Activated CD8-positive, alpha-beta memory T cell treated with anti-CD3 and anti-CD28 coated beads, Interleukin-2, amount 50 U/mL, for 4 hours (primary cell): ENCODE data around the gene ABCA12.

Experiments used
- DNase-seq: peaks from one replicate; pipeline ENCODE4 v3.0.0-alpha.2; 2020

Gene ABCA12

DNA sequence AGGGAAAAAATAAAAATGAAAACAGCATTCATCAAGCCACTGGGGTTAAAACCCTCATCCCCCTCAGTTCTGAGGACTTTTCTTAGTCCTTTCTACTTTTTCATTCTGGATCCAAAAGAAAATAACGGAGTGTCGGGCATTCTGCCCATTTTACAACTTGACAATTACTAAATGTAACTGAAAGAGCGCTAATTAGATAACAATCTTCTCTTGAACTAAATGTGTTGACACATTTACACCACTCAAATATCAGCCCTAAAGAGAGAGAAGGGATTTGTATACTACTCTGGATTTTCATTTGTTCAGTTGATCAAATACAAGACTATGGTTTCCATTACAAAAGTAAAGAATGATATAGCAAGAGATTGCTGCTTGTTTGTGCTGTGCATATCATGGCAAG is 27.5 kb downstream of the ABCA12 start:
- DNase-seq: no peak

DNA sequence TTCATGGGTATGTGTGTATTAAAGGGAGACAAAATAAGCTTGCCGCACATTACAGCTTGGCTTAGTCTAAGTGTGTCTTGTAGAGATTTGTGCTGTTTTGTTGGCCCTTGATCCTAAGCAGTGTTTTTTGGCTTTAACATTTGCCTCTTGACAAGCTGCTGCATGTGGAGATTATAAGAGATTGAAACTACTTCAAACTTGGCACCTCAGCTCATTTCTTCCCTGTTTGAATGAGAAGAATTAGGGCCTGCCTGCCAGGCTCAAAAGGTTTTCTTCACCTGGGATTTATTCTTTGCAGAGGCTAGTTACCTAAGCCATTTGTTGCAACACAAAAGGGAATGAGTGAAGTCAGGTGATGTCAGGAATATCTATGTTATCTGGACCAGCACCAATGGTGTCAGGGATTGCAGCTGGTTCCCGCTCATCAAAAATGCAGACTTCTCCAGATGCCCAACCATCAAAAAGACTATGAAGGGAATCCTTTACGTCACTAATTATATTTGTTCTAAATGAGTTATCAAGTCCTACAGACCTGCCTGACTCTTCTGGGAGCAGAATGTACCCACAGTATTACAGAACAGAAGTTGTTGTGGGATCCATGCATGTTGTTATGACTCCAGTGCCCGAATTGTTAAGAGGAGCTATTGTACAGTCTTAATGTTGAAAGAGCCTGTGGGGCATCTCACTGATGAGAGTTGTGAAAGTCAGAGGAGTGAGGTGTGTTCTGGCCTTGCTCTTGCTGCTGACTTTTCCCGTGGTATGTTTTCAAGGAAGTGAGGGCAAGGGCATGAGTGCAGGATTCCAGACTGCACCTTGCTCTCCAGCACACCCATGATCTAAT is 31.0 kb downstream of the ABCA12 start:
- no peak for DNase-seq

DNA sequence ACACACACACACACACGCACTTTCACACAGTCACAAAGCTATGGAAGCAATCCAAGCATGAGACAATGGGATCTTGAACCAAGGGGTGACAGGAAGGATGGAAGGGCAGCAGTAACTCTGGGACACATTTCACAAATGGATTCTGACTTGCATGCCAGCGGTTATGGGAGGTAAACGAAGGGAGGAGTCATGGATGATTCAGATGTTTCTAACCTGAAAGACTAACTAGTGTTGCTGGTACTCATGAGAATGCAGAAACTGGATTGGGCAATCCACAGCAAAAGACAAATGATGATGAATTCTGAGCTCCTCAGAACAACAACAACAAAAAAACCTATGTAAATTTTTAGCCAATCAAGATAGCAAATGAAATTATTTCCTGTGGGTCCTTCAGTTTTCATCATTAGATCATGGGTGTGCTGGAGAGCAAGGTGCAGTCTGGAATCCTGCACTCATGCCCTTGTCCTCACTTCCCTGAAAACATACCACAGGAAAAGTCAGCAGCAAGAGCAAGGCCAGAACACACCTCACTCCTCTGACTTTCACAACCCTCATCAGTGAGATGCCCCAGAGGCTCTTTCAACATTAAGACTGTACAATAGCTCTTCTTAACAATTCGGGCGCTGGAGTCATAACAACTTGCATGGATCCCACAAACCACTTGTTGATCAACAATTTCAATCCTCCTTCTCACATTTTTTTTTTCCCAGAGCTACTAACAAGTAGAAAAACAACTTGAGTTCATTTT is 32.6 kb downstream of the ABCA12 start:
- no peak for DNase-seq

DNA sequence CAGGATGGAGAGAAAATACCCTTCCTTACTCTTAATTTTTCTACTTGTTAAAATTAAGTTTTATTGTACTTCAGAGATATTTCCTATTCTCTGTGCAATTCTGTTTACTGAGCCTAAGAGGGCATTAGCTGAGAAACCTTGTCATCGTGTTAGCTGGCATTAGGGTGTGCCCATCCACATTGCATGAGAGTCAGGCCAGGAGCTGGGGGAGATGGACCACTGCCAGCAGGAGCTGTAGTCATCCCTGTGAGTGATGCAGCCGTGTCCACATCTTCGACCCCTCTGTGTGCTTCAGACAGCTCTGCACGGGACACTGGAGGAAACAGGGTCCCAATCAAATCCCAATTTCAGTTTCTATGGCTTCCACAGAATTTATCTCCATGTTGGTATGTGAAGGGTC is 34.2 kb downstream of the ABCA12 start:
- no peak for DNase-seq

DNA sequence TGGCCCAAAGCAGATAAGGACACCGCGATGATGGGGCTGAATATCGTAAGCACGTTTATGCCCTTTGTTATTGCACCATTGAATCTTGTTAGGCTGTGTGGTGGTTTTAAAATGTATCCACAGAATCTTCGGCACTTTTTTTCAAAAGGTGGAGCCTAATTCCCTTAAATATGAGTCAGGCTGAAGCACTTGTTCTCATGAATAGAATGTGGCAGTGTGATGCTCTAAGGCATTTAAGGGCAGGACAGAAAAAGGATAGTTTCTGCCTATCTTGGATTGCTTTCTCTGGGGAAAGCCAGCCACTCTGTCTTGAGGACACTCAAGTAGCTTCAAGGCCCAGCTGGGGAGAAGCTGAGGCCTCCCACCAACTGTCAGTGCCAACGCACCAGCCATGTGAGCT is 39.6 kb downstream of the ABCA12 start:
- no peak for DNase-seq

DNA sequence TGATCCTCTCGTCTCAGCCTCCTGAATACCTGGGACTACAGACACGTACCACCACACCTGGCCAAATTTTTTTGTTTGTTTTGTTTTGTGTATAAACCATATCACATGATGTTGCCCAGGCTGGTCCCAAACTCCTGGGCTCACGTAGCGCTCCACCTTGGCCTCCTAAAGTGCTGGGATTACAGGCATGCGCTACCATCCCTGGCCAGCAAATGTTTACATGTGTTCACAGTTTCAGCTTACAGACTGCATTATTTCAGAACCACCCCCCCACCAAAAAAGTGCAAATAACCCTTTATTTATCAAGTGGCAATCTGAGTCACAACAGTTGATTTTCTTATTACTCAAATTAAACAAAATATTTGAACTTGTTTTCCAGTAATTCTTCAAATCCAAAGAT is 54.3 kb downstream of the ABCA12 start:
- DNase-seq: no peak

DNA sequence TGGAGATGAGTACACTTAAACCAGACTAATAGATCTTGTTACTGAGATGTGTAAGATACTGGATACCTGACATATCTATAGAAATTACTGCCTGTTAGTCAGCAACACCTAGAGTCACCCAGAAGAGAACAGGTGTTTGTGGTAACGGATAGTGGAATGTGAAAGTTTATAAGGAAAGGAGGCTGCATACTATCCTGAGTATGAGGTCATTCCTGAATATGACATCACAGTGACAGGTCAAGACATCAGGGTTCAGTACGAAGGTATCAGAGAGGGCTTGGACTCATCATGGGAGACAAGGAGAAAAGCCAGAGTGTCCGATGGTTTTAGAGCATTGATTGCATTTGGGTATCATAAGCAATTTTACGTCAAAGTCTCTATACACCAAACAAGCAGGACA is 55.3 kb downstream of the ABCA12 start:
- no peak for DNase-seq

DNA sequence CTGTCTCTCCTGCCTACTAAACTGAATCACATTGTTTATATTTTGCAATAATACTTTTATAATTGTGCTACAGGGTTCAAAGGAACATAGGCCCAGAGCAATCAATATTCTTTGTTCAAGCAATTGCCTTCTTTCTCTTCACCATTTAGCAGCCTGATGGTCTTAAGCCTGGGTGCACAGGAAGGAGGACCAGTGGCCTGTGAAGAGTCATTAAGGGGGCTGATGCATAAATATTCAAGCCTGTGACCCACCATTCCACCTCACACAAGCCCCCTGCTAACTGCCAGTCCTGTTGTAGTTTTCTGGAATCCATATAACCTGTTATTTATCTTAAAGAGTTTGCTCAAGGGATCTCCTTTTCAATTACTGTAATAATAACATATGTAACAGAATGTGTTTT is 56.0 kb downstream of the ABCA12 start:
- no peak for DNase-seq

DNA sequence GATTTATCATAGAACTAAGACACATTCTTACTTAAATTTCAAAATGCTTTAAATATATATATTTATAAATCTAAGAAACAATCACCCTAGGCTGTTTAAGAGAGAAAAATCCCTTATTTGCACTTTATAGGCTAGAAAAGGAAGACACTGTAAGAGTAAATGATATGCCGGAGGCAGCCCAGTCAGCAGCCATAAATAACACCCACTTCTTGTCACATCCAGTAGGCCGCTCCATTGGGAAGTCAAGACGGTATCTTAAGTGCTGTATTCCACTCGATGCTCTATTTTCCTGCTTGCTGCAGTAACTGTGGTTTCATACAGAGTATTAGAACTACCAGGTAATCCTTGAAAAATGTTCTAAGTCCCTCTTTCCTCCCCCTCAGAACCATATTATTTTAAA is 57.9 kb downstream of the ABCA12 start:
- DNase-seq: no peak

DNA sequence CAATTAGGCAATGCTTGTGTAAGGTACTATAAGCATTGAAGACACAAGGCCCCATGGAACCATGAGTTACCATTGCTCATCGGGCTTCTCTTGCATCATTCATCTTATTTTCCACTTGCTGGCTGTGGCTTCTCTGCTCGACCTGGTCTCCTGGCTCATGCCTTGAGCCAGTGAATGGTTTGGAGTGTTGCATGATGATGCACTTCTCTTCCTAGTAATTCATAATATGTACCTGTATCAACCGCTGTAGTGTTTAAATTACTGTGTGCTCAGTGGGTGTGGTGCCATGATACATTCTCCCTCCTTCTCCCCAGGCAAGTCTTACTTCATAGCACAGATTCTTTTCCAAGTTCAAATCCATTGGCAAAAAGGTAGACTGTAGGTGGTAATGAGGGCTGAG is 66.8 kb downstream of the ABCA12 start:
- DNase-seq: no peak

DNA sequence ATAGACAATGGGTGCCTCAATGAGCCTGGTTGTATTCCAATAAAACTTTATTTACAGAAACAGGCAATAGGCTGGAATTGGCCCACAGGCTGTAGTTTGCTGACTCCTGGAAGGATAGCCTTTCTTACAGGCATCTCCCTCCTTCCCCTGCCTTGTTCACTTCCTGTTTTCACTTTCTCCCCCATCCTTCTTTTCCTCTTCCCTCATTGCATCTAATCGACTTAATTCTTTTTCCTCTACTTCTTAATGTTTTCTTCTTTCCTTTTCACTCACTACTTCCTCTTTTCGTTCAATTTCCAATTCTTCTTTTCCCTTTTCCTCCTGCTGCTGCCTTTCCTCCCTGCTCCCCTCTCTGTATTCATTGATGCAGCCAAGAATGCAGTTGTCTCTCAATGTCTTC is 70.0 kb downstream of the ABCA12 start:
- no peak for DNase-seq

DNA sequence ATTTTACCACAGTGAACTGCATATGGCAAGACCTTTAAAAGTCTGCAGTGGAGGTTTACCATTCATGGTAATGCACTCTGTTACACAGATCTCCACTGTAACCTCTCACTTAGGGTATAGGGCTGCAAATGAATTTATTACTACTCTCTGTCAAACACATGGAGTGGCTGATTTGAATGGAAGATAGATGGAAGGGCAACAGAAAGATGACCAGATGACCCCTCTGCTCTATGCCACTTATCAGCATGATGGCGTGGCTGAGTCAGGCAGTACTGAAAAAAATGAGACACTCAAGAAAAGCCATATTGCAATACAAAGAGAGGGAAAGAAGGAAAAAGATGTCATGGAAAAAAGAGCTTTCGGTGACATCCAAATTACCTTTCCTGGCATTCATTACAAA is 72.3 kb downstream of the ABCA12 start:
- no peak for DNase-seq

DNA sequence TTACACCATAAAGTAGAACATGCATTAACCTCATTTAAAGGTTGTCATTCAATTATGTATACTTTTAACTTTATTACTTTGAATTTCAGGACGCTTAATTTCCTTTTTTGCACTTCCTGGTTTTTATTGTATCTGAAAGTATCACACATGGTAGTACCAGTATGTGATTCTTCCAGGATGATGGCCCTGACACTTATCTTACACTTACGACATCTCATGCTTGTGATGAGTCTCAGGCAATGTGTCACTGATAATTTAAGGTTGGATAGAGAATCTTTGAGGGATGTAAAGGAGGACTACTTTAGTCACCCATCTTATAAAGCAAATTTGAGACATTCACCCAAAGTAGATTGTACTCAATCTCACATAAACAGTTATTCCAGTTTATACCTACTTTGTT is 74.9 kb downstream of the ABCA12 start:
- DNase-seq: no peak

DNA sequence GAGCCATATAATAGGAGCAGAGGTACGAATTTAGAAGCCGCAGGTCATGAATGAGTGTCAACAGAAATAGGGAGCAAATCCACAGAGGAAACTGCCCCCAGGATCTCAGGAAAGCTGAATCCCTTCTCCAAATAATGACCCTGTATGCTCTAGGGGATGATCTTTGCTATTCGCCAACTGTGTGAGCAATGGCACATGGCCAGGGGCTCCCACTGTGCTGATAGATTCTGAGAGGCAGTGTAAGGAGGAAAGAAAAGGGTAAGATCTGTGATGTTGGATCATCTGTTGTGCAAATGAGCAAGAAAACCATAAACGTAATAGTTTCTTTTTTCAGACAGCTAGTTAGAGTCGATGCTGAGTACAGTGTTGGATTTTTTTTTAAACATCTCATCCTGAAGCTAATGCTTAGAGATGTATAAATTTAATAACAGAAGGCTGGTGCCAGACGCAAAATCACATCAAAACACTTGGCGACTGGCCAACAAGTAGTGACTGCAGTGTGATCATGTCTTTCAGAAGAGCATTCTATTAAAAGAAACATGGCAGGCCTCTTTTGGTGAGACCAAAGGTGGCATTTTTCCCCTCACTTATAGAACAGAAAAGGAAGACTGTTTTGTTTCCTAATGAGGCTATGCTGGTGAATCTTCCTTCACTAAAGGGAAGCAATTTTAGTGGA is 77.4 kb downstream of the ABCA12 start:
- no peak for DNase-seq

DNA sequence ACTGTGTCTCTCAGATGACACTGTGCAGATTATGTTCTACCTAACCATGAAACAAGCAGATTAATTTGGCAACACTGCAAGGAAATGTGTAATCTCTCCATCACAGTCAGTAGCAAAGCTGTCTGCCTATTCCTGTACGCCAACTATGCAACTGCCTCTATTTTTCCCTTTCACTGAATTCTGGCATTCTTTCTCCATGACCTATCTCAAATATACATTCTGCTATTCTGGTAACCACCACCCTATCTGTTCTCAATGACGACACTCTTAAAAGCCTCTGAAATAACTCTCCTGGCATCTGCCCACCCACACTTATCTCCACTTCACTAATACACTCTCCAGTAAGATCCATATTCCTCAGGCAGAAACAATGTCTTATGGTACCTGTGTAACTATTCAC is 78.7 kb downstream of the ABCA12 start:
- DNase-seq: no peak

DNA sequence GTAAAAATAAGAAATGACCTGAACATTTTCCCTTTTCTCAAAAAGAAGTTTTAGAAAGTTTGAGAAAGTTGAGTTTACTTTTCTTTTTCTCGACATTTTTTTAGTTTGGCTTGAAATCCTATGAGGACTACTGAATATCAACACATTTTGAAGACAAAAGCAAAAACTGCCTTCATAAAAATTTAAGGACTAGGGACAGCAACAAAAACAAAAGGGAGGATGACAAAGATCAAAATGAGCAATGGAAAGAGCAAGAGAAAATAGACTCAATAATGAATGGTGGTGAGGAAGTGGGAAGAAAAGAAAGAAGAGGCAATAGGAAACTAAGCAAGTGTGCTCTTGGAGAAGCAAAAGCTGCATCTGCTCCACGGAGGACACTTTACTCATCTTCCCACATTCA is 82.5 kb downstream of the ABCA12 start:
- no peak for DNase-seq

DNA sequence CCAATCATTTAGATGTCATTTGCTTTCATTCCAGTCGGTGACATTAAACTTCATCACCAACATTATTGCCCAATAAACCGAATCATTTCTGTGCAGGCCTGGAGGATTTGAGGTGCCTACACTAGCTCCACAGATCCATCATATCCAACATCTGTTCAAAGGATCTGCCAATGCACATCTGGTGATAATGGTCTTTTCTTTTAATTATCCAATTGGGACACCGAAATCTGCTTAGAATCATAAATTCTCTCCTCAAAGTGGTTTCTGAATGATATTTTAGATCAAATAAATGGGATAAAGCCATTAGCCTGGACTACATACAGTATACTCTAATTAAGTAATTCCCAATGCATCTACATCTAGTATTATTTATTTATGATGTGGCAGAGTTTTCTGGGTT is 85.6 kb downstream of the ABCA12 start:
- no peak for DNase-seq

DNA sequence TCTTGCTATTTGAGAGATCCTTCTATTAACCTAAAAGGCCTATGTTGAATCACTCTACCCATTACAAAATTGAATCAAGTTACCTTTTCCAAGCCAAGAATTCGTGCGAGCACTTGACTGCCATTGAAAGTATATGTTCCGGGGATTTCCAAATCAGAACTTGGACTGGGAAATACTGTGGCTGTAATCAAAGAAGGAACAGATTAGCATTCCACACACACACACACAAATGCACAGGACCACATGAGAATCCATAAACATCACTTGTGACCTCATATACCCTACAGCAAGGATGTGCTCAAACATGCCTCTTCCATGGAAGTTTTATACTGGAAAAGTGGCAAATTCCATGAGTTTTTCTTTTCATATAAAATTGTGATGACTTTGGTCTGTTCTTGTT is 86.0 kb downstream of the ABCA12 start:
- DNase-seq: no peak

DNA sequence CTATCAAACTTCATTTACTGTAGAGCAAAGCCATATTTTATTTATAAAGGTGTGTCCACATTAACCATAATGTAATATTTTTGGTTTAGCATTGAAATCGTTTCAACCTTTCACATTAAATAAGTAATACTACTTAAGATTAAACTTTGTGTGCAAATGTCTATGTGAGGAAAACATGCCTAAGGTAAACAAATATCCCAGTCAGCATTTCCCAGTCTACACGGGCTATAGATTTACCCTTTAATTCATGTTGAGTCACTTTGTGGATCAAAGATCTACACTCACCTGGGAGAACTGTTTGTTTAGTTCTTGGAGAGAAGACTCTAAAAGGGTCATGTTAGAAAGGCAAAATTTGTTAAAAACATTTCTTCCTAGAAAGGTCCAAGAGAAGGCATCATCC is 89.1 kb downstream of the ABCA12 start:
- DNase-seq: no peak

DNA sequence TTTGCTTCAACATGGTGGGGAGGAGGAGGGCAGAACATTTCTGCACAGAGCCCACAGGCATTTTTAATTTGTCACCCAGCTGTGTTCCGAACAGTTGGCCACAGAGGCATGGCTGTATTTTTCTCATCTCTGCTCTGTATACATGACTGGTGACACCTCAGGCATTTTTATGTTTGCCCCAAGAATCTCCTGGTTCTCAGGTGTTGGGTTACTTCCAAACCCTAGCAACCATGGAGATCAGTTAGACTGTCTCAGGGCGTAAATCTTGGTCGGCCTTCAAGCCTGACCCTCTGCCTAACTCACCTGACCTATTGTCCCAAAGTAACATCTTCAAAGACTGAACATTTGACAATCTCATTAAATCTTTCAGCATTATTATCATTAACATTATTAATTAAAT is 100.0 kb downstream of the ABCA12 start:
- DNase-seq: no peak

DNA sequence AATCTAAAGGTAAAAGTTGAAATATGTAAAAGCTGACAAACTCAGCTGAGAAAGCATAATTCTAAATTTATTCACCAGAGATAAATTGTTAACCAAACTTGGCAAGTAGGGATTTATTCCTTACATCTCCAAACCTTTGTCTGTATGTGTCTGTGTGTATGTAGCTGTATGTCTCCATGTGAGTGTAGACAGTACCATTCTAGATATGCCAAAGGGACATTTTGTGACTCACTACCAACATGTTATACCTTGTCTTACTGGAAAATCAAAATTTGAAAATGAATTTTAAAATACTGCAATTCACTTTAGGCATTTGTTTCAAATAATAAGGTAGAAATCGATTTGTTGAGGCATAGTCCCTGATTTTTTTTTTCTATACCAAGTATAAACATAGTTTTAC is 102.1 kb downstream of the ABCA12 start:
- no peak for DNase-seq

DNA sequence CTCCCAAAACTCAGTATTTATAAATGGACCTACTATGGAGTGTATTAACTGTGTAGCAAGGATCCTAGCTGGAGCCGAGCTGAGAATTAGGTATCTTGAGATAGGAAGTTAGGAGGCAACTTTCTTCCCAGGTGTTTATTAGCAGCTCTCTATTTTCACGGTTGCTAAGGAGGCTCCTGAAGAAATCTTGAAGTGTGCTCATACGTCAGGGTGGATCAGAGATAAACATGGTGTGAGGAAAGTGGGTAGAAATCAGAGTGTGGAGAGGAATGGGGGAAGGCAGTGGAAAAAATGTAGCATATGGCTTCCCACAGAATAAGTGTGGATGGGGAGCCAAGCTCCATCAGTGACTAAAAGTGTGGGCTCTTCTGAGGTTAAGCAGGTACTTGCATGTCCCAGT is 104.3 kb downstream of the ABCA12 start:
- no peak for DNase-seq

DNA sequence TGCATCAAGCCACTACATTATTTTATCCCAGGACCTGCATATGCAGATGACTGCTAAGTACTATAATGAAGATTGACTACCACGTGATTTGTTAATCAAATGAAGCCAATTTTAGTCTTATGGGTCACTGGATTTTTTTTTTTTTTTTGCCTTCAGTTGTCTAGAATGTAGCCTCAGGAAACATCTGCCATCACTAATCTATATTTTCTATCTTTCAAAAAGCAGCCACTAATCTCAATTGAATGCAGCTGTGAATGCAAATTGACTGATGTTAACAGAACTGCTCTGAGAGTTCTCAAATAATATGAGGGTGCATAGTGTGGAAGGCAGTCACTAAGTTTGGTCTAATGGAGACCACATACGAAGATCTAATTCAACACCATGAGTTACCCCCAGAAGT is 106.3 kb downstream of the ABCA12 start:
- DNase-seq: no peak

DNA sequence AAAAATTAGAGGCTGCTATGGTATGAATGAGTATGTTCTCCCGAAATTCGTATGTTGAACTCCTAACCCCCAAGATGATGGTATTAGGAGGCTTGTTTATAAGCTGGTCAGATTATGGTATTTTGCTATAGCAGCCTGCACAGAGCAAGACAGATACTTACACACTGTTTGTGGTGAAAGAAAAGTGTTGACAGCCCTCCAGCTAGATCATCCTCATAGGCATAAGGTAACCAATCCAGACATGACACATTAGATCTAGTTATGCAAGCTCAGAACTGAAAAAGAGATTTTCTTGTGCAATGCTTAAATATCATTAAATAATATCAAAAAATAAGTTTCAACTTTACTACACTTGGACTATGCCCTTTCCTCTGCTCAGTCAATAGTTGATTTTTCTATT is 107.1 kb downstream of the ABCA12 start:
- DNase-seq: no peak
